ENCODE results near the gene PCCA. TPM values are rescaled to one million over a fixed set of nuclear protein-coding genes. Genes with fewer than 3 reads are reported as not detected.

Gene PCCA
- total and polyA plus RNA-seq, 2 donors (not counting 1 experiment from before 2014, with no cell fraction given) = 4.8 to 17.4 TPM

GRCh38 chr13:100300708-100301107, 211.8 kb downstream of the PCCA start:
- Histone ChIP-seq H3K27ac (ENCODE audit: low read length in 2 of 2) (no peak overlapping the region), H3K36me3 (replicated peaks in 1 of 2; ENCODE audit: control extremely low read depth in 1 of 2, control insufficient read depth in 1 of 2, extremely low read depth in 1 of 2, insufficient read depth in 2 of 2, low read length in 1 of 2) (no peaks in the 10 kb centered on the region), H3K4me2 (replicated peaks; ENCODE audit: low read depth, low read length, poor library complexity, severe bottlenecking) (no peak overlapping the region), H3K4me3 (ENCODE audit: control extremely low read depth in 1 of 5, extremely low read depth in 1 of 5, insufficient read depth in 1 of 5, low read depth in 2 of 5, low read length in 4 of 5) (no peak overlapping the region), H3K79me2 (ENCODE audit: control insufficient read depth, insufficient read depth, low read length) (no peaks in the 10 kb centered on the region), H2AFZ (ENCODE audit: insufficient read depth, low read depth, low read length, poor library complexity, severe bottlenecking) (no peak overlapping the region), H4K20me1 (ENCODE audit: control insufficient read depth, insufficient read depth, low read length, poor library complexity, severe bottlenecking) (no peaks in the 10 kb centered on the region), H3K4me1 (ENCODE audit: control insufficient read depth in 2 of 2, insufficient read depth in 2 of 2, low read length in 2 of 2) (no peaks in the 10 kb centered on the region), H3K9me3 (ENCODE audit: control extremely low read depth in 1 of 3, control insufficient read depth in 2 of 3, insufficient read depth in 1 of 3, low read length in 2 of 3) (no peaks in the 10 kb centered on the region), H3K9ac (ENCODE audit: low read length) (no peak overlapping the region), H3K27me3 (replicated peaks in 1 of 4; ENCODE audit: control extremely low read depth in 1 of 4, control insufficient read depth in 3 of 4, insufficient read depth in 4 of 4, low read length in 3 of 4) (no peaks in the 10 kb centered on the region)
- POLR2A ChIA-PET = no interaction called here
- Mint-ChIP-seq H3K27me3 (no peaks in the 10 kb centered on the region), H3K9me3 (ENCODE audit: insufficient read depth) (no peaks in the 10 kb centered on the region), H3K4me1 (no peaks in the 10 kb centered on the region), H3K4me3 (no peak overlapping the region), H3K27ac (no peak overlapping the region)
- no peak for DNase-seq
- intact Hi-C loops (cut with micrococcal nuclease) = no loop called here
- no peak for ATAC-seq (ENCODE audit: low read depth)
- CTCF ChIA-PET = no interaction called here
- WGBS (ENCODE audit: insufficient coverage) = 96% methylated on average over 4 of the region's 4 CpGs
- TF ChIP-seq CTCF (IDR thresholded peaks at IDR 0.05) = no peak

DNA sequence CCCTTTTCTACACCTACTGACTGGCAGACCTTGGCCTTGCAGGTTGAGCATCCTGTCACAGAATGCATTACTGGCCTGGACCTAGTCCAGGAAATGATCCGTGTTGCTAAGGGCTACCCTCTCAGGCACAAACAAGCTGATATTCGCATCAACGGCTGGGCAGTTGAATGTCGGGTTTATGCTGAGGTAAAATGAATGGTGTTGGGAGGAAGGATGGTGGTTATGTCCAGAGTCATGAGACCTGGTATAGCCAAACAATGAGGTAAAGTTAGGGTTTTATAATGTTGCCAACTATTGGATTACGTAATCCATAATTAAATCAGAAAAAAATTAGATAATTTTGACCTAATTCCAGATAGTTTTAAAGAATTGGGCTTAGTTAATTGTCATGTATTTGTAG, 212.5 kb downstream of the PCCA start:
- Histone ChIP-seq H2AFZ (ENCODE audit: insufficient read depth, low read depth, low read length, poor library complexity, severe bottlenecking) (no peak overlapping the region), H3K27me3 (replicated peaks in 1 of 4; ENCODE audit: control extremely low read depth in 1 of 4, control insufficient read depth in 3 of 4, insufficient read depth in 4 of 4, low read length in 3 of 4) (no peaks in the 10 kb centered on the region), H3K9ac (ENCODE audit: low read length) (no peak overlapping the region), H3K4me1 (ENCODE audit: control insufficient read depth in 2 of 2, insufficient read depth in 2 of 2, low read length in 2 of 2) (no peaks in the 10 kb centered on the region), H3K36me3 (replicated peaks in 1 of 2; ENCODE audit: control extremely low read depth in 1 of 2, control insufficient read depth in 1 of 2, extremely low read depth in 1 of 2, insufficient read depth in 2 of 2, low read length in 1 of 2) (no peaks in the 10 kb centered on the region), H3K9me3 (ENCODE audit: control extremely low read depth in 1 of 3, control insufficient read depth in 2 of 3, insufficient read depth in 1 of 3, low read length in 2 of 3) (no peaks in the 10 kb centered on the region), H3K79me2 (ENCODE audit: control insufficient read depth, insufficient read depth, low read length) (no peaks in the 10 kb centered on the region), H4K20me1 (ENCODE audit: control insufficient read depth, insufficient read depth, low read length, poor library complexity, severe bottlenecking) (no peaks in the 10 kb centered on the region), H3K4me3 (ENCODE audit: control extremely low read depth in 1 of 5, extremely low read depth in 1 of 5, insufficient read depth in 1 of 5, low read depth in 2 of 5, low read length in 4 of 5) (no peak overlapping the region), H3K4me2 (replicated peaks; ENCODE audit: low read depth, low read length, poor library complexity, severe bottlenecking) (no peak overlapping the region), H3K27ac (ENCODE audit: low read length in 2 of 2) (no peak overlapping the region)
- no peaks in the 10 kb centered on the region for H3K9me3 Mint-ChIP-seq (ENCODE audit: insufficient read depth)
- no peak for TF ChIP-seq EZH2 (IDR thresholded peaks at IDR 0.05; ENCODE audit: borderline replicate concordance, insufficient read depth, low read depth, low read length, poor library complexity, severe bottlenecking)
- no peak for TF ChIP-seq CTCF (IDR thresholded peaks at IDR 0.05)
- no peak for ATAC-seq (ENCODE audit: low read depth)
- no peak overlapping the region for H3K4me3 Mint-ChIP-seq
- H3K4me1 Mint-ChIP-seq = no peaks in the 10 kb centered on the region
- no peak for DNase-seq
- ChIA-PET CTCF (no interaction called here), POLR2A (no interaction called here)
- no peak overlapping the region for H3K27ac Mint-ChIP-seq
- WGBS (ENCODE audit: insufficient coverage) = 100% methylated on average over 1 of the region's 5 CpGs
- intact Hi-C loops (cut with micrococcal nuclease) = no loop called here
- no peaks in the 10 kb centered on the region for H3K27me3 Mint-ChIP-seq
